Subcutaneous adipose tissue (tissue), 4 donors: Measurements from ENCODE around the gene DHRS12. TPM values are rescaled to one million over a fixed set of nuclear protein-coding genes. Genes with fewer than 3 reads are reported as not detected.

ENCODE experiments used
- CTCF ChIP-seq: fragments of 450-650 bp; IDR thresholded peaks from one replicate; pipeline ENCODE4 v1.5.1; 2016; ENCODE audit warnings: low read depth, mild to moderate bottlenecking, control low read depth, antibody characterized with exemption, moderate library complexity
- total RNA-seq, 4 donors: library from RNA; depleted of rRNA; stranded (reverse); fragments of >200 nt; gene quantifications; one replicate each; pipeline ENCODE4 v1.1.0, GENCODE V29; 2016

Gene DHRS12
- total RNA-seq, 4 donors from 2014 or later: 22.3 to 47.8 (median 29.1) TPM

- TF ChIP-seq CTCF: no peak
Measured at GRCh38 chr13:51737609-51738008, 66.4 kb downstream of the DHRS12 start.

GRCh38 chr13:51734786-51735185 is 69.2 kb downstream of the DHRS12 start:
- no peak for TF ChIP-seq CTCF

- TF ChIP-seq CTCF: no peak
Measured at GRCh38 chr13:51733374-51734298, 70.3 kb downstream of the DHRS12 start.

- no peak for TF ChIP-seq CTCF
Measured at GRCh38 chr13:51731759-51732158, 72.2 kb downstream of the DHRS12 start.

- no peak for TF ChIP-seq CTCF
Measured at GRCh38 chr13:51730927-51731326, 73.0 kb downstream of the DHRS12 start.

- no peak for TF ChIP-seq CTCF
Measured at GRCh38 chr13:51729866-51730553, 74.0 kb downstream of the DHRS12 start.

GRCh38 chr13:51728972-51729371 is 75.0 kb downstream of the DHRS12 start:
- TF ChIP-seq CTCF: no peak
